Thoracic aorta endothelial cell (primary cell): ENCODE data around the gene SMIM1. TPM values are rescaled to one million over a fixed set of nuclear protein-coding genes. Genes with fewer than 3 reads are reported as not detected.

Experiments
- small RNA-seq: library from RNA; depleted of rRNA; stranded (forward); fragments of <200 nt; gene quantifications from one replicate; pipeline ENCODE3, GENCODE V24; 2012
- total RNA-seq: library from RNA; depleted of rRNA; stranded (reverse); fragments of >200 nt; gene quantifications from 2 replicates; pipeline ENCODE4 v1.2.3, GENCODE V29; 2012

The SMIM1 gene, protein sequence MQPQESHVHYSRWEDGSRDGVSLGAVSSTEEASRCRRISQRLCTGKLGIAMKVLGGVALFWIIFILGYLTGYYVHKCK
- total RNA-seq = 0.66 and 1.7 TPM in 2 replicates

DNA sequence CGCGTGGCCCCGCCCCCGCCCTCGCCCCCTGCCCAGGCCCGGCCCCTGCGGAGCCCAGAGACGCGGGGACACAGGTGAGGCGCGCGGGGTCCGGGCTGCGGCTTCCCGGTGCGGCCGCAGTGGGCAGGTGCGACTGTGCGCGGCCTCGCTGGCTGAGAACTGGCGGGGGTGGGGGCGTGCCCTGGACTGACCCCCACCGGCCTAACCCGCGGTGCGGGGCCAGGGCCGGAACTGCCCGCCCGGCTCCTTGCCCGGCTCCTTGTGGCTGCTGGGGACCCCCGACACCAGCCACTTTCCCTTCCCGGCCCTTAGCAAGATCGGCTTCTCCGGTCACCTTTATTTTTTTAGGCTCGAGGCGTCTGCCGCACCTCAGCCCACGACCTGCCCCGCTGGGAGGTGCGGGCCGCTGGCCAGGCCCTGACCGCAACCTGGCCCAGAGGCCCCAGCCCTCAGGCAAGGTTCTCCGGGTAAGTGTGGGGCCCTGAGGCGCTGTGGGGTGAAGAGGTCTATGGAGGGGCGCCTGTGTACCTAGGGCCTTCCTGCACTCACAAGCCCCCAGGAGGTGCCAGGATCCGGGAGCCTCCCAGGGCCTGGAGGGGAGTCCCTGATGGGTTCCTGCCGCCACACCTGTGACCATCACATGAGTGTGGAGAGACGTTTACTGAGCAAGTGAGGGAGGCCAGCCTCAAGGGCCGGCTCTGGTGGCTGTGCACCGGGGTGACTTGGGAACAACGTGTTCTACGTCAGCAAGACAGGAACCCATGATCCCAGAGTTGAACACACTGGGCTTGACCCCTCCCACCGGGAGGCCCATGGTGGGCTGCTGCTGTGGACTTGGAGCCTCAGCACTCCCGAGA is at the start of gene SMIM1:
Gene SMIM1 (plus strand): TSS at position 35 of the 857 bp plus-strand sequence. CDS start 2,625 bp downstream, outside the sequence.

DNA sequence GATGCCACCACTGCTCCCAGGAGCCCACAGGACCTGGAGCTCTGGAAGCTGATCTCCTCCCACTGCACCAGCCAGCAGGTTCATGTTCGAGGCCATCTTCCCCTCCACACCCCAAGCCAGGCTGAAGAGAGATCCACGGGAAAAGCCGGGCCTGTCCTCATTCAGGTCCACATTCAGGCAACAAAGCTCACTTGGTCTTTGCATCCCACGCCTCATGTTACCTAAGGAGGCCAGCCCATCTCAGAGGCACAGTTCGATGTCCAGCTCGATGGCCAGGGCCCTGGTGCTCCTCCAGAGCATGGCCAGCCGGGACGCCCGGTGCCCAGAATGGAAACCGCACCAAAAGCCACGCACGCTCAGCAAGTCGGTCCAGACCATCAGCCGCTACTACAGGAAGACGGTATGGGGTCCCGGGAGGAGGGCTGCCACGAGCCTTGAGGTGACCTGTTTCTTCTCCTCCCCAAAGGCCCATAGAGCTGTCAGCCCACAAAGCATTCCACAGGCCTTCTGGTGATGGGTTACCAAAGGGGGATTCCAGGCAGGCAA is 20.1 kb upstream of the SMIM1 start, which contains the start of gene CCDC27:
Gene CCDC27 (plus strand): TSS at position 51 of the 546 bp plus-strand sequence. CDS start 32 bp downstream, at position 83.

DNA sequence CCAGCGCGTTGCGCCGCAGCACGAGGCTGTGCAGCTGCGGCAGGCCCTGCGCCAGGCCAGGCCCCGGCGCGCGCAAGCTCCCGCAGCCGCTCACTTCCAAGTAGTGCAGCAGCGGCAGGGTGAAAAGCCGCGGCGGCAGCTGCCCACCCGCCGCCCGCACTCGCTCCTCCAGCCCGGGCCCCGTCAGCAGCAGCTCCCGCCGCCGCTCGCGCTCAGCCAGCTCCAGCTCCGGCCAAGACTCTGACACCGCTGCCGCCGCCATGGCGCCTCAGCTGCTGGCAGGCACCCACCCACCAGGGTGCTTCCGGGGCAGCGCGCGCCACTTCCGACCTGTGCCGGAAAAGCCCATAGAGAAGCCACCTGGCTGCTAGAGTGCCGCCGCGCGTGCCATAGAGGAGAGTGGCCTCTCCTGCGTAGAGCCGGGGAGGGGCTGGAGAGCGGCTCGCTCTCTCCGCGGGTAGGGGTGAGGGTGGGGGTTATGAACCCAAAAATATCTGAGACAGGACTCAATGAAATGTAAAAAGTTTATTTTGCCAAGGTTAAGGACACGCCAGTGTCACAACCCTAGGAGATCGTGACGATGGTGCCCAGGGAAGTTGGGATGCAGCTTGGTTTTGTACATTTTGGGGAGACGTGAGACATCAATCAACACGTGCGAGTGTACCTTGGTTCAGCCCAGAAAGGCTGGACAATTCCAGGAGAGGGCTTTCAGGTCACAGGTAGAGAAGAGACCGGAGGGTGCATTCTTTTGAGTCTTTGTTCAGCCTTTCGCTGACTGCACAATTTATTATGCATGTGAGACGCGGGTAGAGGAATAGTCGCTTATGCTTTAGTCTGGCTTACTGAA is 23.9 kb downstream of the SMIM1 start, which contains the start of gene LRRC47:
Gene LRRC47 (minus strand): TSS at position 284 of the 847 bp plus-strand sequence. CDS start 22 bp downstream, at position 262.

Small RNA genes within 50 kb of the gene (small RNA-seq; reads per million reads assigned to genes)
- gene RF02197 (not detected), gene RN7SL574P (not detected)

Other genes with a start within 250 kb of the SMIM1 start
- 13.4 and 24.7 TPM in 2 replicates for gene MEGF6, start 161.2 kb upstream of the SMIM1 start, total RNA-seq
- gene TPRG1L, start 147.7 kb upstream of the SMIM1 start, total RNA-seq = 31.2 and 31.9 TPM in 2 replicates
- 15.6 and 17.7 TPM in 2 replicates for gene WRAP73, start 122.6 kb upstream of the SMIM1 start, total RNA-seq
- 0.07 and 0.13 TPM in 2 replicates for gene TP73, start 120.2 kb upstream of the SMIM1 start, total RNA-seq
- gene CCDC27, start 20.3 kb upstream of the SMIM1 start, total RNA-seq = not detected in 2 replicates
- gene LRRC47, start 23.7 kb downstream of the SMIM1 start, total RNA-seq = 30.1 and 35.0 TPM in 2 replicates
- 33.6 and 41.5 TPM in 2 replicates for gene CEP104, start 84.5 kb downstream of the SMIM1 start, total RNA-seq
- gene DFFB, start 84.7 kb downstream of the SMIM1 start, total RNA-seq = 8.1 and 12.3 TPM in 2 replicates
- 34.7 and 38.2 TPM in 2 replicates for gene C1orf174, start 127.5 kb downstream of the SMIM1 start, total RNA-seq